GM15510 (cell line): ENCODE measurements around the gene PID1.

ENCODE experiments used
- POLR2A ChIP-seq: IDR thresholded peaks from 3 replicates; pipeline ENCODE4 v1.6.1; 2011; ENCODE audit warnings: borderline replicate concordance; ENCODE audit not compliant: insufficient read length; ENCODE audit errors: extremely low read depth

Gene PID1

DNA sequence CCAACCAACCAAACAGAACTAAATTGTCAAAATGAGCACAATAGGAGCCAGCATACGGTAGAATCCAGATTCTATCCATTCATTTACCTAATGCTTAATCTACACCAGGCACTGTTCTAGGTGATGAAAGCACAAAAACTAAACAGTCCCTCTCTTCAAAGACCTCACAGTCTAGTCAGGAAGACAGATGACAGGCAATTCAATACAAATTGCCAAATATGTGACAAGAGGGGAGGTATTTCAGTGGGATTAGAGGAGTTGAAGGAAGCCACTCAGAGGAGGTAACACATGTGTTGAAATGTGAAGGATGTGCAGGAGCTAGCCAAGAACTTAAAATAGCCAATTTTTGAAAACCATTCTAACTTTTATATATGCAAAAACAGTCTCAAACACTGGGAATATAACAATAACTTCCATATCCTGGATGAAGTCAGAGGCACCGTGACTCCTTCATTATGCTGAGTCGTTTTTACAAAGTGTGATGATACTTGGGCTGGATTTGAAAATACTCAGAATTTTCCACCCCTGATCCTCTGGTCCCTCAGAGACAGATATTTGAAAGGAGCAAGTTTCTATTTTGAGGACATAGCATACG, 204.9 kb downstream of the PID1 start:
- TF ChIP-seq POLR2A = no peak

GRCh38 chr2:229064749-229065148, 206.3 kb downstream of the PID1 start:
- TF ChIP-seq POLR2A = no peak

- no peak for TF ChIP-seq POLR2A
These were observed 210.9 kb downstream of the PID1 start for GRCh38 chr2:229060147-229060546.

DNA sequence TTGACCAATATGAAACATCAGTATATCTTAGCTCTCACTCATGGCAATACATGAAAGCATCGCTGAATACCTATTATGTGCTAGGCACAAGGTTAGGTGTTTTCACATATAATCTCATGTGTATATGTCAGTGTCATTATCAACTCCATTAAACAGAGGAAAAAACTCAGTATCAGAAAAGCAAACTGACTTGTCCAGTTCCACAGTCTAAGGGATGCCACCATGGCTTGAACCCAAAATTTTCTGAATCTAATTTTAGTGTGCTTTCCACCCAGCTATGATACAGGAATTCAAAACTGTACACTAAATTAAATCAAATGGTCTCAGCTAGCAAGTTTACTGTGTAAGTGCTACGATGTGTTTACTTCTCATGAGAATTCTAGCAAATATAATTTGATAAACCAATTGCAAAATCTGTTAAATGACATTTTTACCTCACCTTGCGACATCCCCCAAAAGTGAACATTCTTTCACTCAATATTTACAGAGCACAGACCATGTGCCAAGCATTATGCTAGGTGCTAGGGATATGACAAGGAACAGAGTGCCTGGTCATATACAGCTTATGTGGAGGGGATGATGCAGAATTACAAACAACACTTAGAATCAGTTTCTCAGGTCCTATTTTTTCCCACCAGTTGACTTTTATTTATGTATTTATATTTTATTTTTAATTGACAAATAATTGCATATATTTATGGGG, 211.6 kb downstream of the PID1 start:
- TF ChIP-seq POLR2A = no peak

- no peak for TF ChIP-seq POLR2A
These were observed 213.0 kb downstream of the PID1 start for GRCh38 chr2:229057976-229058553.

DNA sequence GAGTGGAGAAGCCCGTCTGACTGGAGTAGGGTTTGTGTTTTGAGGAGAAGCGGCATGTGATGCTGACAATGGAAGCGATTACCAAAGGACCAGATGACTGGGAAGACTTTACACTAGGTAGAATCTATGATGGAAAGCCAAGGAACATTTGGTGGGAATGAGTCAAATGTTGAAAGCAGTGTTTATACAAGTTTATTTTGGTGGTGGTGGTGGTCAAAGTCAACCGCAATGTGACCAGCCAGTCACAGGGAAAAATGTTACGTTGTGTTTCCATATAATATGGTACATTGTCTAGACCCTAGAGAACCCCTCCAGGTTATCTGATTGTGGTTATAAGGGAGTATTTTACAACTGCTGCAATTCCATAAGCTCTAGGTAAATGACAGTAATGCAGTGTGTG, 216.8 kb downstream of the PID1 start:
- no peak for TF ChIP-seq POLR2A

DNA sequence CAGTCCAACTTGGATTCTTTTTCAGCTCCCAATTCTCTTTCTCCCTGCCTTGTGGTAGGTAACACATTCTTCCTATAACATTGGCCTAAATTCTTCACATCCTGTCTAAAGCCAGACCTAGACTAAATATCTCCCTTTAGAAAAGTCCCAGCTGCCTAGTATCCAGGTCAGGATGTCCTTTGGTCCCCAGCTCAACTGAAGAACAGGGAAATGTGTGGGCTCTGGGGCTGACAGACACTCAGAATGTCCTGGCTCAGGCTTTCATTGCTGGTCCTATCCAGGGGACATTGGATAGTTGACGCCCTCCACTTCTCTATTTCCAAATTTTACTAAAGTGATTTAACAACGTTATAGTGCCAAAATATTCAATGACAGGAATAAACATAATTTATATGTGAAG, 219.3 kb downstream of the PID1 start:
- no peak for TF ChIP-seq POLR2A

DNA sequence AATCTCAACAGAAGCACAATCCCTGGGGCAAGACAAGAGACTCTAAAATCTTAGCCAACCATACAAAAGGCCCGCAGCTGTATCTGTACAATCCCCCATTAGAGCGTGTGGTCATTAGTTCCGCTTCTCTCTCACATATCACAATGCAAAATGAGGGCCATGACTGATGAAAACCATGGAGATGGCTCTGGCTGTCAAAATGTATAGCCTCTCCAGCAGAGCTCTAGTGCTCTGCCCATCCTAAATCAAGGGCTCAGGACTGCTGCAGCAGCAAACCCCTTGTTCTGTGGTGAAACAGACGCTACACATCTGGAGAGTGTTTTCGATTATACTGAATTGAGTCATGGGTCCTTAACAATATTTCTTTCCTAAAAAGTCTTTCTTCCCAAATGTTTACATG, 221.0 kb downstream of the PID1 start:
- TF ChIP-seq POLR2A = no peak

GRCh38 chr2:229048134-229048533, 223.0 kb downstream of the PID1 start:
- TF ChIP-seq POLR2A = no peak

GRCh38 chr2:229045671-229046070, 225.4 kb downstream of the PID1 start:
- TF ChIP-seq POLR2A = no peak

- TF ChIP-seq POLR2A = no peak
These were observed 226.5 kb downstream of the PID1 start for GRCh38 chr2:229044581-229044980.

- no peak for TF ChIP-seq POLR2A
These were observed 227.4 kb downstream of the PID1 start for GRCh38 chr2:229043681-229044080.

GRCh38 chr2:229042349-229042748, 228.7 kb downstream of the PID1 start:
- no peak for TF ChIP-seq POLR2A

GRCh38 chr2:229041691-229042090, 229.4 kb downstream of the PID1 start:
- TF ChIP-seq POLR2A = no peak

- TF ChIP-seq POLR2A = no peak
These were observed 233.5 kb downstream of the PID1 start for GRCh38 chr2:229037621-229038020.

- no peak for TF ChIP-seq POLR2A
These were observed 237.3 kb downstream of the PID1 start for GRCh38 chr2:229033816-229034215.
